T-helper 22 cell (primary cell): Measurements from ENCODE around the gene CCNG2.

Experiments used
- DNase-seq: peaks from one replicate; pipeline ENCODE4 v3.0.0-alpha.2; 2020; ENCODE audit warnings: low read depth

CCNG2 gene

DNA sequence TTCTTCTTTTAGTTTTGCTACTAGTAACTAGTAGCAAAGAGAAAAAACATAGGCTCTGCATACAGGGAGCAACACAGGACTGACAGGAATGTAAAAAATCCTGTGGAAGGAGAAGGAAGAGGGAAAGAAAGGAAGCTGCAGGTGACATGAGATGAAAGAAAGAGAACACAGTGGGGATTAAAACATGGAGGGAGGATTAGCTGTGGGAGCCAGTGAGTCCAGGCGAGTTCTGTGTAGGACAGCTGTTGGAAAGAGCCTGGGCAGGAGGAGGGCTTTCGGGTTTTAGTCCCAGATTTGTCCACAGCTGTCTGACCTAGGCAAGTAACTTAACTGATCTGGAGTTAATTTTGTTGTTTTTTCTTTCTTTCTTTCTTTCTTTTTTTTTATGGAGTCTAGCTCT is 21.6 kb downstream of the CCNG2 start:
- DNase-seq, result no peak

DNA sequence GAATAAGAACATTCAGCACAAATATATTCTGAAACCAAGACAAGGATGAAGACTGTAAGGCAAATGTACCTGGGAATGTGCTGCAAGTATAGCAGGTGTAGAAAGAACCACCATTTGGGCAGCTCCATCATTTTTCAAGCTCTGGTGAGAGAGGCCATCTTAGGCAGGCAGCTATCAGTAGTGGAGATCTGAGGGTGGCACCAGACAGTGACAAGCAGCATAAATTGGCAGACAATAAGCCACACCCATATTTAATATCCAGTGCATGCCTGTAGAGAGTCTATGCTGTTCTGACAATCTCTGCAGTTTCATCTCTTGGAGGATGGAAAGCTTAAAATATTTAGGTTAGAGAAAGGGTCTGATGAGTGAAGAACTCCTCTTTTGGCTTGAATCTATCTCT is 22.5 kb downstream of the CCNG2 start:
- no peak for DNase-seq

DNA sequence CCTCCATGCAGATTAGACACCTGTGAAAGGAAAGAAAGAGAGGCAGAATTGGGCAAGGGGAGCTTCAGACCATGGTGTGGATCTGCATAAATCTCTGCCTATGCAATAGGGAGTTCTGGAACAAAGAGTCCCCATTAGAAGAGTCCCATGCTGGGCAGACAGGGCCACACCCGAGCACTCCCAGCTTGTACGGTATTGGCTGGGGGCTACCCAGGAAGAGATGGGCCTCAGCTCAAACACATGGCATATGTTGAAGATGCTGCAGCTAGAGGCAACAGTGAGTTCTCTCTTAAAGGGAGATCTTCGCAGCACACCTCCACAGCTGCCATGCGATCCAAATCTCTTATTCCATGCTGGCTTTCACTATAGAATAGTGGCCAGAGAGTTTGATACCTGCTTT is 24.7 kb downstream of the CCNG2 start:
- DNase-seq, result no peak

DNA sequence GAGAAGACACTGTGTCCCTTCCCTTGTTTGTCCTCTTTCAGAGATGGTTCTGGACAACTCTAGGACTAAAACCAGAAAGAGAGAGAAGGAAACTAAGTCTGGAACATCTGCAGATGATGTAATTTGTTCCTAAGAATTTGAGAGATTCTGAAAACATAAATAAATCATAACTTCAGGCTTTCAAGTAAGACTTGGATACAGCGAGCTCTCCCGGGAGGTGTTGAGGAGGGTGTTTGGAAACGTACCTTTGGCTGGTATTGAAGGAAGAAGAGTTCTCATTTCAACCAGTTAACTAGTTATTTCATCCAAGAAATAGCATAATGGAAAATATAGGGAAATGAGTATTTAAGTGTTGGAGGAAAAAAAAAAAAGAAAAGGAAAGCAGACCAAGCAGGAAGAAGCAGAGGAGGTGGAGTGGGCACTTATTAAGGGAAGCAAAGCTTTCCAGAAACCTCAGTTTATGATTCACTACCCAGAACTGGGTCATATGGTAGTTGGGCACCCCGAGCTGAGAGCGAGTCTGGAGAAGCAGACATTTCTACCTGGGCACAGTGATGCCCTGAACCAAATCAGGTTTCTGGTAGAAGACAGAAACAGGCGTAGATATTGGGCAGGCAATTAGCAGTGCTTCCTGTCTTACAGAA is 26.9 kb downstream of the CCNG2 start:
- DNase-seq, result no peak

DNA sequence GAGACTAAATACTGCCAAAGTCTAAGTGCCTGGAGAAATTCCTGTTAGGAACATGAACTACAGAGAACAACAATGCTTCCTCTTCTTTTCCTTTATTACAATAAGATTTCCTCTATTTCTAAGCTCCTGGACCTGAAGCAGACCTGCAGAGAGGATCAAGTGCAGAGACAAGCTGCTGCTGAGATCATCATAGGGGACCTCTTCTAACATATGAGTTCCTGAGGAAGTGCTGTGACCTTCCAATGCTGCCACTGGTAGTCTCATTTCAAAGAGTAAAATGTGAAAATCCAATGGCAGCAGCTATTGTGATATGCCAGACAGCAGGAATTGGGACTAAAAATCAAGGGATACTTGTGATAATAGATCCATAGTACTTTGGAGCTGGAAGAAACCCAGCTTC is 28.0 kb downstream of the CCNG2 start:
- no peak for DNase-seq

DNA sequence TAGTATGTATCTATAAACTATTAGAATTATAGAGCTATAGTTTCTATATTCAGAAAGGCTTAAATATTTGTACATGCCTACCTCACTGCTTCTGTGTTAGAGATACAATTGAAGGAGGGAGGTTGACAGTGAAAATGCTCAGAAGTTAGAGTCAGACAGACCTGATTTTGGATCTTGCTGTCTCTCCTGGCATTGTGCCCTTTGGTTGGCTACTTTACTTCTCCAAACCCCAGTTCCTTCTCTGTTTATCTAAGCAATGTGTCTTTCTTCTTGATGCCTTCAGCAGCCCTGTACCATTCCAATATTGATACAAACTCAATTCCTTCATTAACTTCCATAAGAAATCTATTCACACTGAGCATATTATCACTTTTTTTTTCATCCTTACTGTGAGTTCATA is 28.7 kb downstream of the CCNG2 start:
- no peak for DNase-seq

DNA sequence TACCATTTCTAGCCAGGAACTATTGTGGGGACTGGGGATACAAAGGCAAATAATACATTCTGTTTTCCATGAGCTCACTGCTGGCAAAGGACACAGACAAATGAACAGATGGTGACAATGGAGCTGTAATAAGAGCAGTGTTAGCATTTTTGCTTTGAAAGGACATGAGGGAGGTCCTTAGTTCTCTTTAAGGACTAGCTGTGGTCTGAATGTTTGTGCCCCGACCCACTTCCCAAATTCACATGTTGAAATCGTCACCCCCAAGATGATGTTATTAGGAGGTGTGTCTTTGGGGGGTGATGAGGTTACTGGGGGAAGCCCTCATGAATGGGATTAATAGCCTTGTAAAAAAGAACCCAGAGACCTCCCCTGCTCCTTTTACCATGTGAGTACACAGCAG is 30.3 kb downstream of the CCNG2 start:
- DNase-seq, result no peak

DNA sequence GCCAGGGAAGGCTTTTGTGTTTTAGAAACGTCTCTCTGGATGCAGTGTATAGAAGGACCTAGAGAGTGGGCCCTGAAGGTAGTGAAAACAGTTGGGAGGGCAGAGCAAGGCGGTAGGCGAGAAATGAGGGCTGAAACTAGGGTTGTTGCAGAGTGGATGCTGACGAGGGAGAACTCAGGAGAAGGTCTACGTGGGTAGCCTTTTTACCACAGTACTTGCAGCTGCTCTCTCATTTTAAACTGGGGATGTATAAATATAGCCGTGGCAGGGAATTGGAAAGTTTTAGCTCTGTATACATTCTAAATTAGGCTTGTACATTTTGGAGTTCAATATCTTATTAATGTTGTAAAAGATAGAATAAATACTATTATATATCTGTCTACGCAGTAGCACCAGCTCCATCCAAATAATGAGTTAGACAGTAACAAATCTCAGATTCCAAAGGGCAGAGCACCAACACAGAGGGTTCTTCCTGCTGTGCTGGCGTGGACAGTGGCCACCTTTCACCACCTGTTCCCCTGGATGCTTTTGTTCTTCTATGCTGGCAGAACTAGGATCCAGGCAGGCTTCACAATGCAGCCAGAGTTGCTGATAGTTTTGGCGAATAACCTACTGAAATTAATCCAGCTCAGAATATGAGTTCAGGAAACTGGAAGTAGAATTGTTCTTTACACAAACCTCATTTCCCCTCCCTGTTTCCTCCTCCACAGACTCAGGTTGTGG is 31.7 kb downstream of the CCNG2 start:
- no peak for DNase-seq

DNA sequence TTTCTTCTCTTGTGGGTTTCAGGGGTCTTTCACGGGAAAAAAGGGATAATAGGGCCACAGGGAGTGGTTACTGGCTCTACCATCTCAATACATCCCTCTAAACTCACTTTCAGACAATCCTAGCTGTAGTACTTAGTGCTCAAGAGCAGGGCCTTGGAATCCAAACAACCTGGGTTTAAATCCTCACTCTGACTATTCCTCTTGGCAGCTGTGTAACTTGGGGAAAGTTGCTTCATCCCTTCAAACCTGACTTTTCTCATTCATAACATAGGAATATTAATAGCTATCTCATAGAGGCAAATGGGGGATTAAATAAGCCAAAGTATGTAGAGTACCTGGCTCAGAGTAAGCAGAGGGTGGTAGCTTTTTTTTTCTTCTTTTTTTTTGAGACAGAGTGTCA is 32.4 kb downstream of the CCNG2 start:
- DNase-seq, result no peak

DNA sequence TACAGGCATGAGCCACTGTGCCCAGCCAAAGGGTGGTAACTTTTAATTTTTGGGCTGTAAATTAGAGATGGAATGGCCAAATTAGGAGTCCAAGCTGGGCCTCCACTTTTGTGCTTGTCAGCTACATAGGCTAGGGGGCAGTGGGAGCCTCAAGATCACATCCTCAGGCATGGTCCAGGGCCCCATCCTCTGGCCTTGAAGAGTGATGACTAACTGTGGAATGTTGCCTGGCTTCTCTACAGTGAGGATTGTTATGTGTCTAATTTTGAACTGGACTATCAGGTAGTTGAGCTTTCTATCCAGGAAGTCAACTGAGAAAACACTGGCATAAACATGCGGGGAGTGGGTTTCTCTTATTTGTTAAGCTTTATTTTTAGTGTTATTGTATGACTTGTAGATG is 33.0 kb downstream of the CCNG2 start:
- DNase-seq, result no peak

DNA sequence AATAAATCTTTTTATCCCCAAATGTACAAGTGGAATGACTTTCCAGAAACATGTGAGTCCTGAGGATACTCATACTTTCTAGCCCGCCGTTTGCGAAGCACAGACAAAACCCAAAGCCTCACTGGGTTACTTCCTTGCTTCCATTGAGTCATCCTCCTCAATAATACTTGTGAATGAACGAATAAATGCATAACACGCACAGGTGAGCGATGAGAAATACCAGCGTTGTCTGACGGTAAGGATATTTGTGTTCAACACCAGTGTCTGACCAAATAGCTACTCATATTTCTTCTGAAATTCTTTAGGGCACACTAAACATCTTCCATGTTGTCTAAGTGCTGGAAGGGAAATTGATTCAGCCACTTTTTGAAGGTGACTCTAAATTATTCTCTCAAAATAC is 36.0 kb downstream of the CCNG2 start:
- no peak for DNase-seq

DNA sequence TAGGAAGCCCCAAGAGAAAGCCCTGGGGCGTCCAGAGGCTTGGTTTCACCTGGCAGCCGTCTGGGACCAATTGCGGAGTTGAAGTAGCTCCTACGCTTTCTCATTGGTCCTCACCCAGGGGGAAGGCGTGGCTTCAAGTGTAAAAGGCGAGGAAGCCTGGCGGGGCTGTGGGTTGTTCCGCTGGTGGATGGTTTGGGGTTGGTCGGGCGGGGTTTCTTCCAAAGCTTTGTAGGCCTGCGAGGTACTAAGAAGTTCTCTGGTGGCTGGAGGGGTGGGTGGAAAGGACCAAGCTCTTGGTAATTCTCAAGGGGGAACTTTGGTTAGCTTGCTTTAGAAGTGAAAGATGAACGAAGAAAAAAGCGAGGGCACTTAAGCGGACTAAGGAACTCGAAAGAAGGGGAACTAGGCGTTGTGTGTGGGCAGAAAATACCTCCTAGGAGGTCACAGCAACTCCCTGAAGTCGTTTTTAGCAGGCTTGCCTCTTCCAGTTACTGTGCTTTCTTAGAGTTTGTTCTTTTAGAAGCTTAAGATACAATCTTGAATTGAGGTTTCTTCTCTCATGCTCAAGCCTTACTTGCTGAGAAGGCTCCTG is 36.6 kb downstream of the CCNG2 start:
- peak; percentile 61 for DNase-seq

DNA sequence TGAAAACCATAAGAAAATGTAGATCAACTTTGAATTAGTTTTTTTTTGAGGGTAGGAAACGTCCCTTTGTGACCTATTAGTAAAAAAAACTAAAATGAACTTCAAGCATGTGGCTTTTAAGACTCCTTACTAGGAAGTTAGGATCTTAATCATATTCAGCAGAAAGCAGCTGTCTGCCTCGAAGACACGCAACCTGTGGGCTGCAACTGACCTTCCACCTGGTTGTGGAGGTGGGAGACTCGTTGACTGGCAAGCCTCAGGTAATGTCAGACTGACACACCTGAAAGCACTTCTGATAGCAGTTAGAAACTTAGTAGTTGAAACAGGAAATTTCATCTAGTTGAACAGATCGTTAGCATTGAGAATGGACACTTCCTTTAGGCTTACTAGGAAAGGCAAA is 37.4 kb downstream of the CCNG2 start:
- DNase-seq, result no peak

DNA sequence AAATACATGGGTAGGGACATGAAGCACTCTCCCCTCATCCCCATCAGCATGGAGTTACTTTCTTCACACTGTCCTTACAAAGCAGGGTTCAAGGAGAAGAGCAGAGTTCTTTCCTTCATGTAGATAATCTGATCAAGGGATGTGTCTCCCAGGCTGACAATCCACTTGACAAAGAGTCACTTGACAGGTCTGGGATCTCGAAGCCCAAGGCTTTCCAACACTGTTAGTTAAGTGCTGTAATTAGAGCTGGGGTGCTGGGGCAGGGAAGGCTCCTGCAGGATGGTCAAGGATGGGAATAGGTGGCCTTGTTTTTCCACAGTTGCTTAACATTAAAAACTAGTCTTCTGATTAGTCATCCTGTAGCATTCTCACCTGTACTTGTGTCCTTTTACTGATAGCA is 38.0 kb downstream of the CCNG2 start:
- no peak for DNase-seq

DNA sequence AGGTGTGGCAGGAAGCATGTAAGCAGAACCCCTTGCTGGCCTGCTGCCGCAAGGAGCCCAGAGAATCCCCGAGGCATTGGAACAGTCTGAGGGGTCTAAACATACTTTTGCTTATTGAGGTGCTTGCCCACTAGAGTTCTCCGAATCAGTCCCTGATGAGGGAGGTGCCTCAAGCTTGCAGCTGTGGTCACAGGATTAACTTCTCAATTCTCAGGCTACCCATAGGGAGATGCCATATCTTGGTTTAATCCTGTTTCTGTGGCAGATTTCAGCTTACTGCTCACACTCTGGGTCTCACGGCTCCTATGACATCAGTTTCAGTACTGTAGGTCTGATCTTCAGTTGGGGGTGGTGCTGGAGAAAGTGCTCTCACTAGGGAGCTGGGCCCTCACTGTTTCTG is 39.9 kb downstream of the CCNG2 start:
- no peak for DNase-seq

DNA sequence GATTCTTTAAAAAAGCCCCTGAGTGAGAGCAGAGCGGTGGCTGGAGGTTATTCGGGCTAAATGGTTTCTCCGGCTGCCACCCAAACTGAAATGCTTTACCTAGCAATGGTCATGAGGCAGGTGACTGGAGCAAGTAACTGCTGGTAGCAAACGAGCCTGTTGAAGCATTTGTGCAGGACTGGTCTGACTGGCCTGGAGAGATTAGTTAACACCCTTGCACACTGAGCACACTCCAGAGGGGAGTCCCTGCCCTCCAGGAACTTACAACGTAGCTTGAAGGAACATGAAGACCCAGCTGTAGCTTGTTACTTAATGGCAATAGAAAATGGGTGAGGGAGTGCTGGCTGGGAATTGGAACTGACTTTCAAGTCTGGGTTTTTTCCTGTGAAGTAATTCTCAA is 40.4 kb downstream of the CCNG2 start:
- no peak for DNase-seq

DNA sequence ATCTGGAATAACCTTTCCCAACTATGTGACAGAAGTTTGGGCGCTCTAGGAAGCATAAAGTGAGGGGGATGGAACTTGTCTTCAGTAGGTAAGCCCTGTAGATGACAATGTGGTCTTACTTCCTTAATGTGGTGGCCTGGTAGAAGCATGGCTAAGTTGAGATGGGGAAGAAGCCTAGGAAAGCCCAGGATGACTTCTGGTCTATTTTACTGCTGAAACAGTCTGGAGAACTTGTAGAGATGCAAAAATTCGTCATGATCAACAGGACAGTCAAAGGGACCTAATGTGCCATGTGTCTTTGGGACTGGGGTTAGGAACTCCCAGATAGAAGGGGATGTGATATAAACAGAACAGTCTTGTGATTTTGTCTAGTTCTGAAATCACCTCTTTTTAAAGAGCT is 40.8 kb downstream of the CCNG2 start:
- no peak for DNase-seq

DNA sequence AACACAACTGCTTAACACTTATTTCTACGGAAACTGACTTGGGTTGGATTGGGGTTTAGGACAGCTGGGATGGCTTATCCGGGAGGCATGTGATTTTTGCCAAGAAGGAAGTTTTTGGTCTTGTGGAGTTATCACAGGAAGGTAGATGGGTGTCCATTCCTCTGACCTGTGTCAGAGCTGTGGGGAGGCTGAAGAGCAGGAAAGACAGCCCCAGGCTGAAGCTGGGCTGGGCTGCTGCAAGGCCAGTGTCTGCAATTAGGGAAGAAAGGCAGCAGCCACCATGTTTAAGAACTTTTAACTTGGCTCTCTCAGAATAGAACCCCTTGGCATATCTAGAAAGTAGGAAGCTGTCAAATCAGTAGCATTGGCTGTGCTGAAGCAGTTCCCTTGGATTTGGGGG is 42.3 kb downstream of the CCNG2 start:
- DNase-seq, result no peak

DNA sequence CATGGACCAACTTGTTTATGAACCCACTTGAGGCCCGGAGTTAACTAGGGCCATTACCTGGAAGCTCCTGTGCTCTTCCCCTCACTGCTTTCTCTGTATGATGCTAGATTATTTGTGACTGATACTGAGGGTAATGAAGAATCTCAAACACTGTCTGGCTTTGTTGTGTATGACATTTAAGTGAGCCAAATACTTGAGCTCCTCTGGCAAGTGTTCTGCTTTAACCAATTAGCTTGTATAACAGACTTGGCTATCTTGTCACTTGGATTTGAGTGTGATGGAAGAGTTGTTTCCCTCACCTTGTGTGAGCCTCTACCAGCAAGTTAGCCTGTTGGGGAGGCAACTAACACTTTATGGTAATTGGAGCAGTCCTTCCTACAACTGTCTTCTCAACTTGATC is 42.7 kb downstream of the CCNG2 start:
- no peak for DNase-seq

DNA sequence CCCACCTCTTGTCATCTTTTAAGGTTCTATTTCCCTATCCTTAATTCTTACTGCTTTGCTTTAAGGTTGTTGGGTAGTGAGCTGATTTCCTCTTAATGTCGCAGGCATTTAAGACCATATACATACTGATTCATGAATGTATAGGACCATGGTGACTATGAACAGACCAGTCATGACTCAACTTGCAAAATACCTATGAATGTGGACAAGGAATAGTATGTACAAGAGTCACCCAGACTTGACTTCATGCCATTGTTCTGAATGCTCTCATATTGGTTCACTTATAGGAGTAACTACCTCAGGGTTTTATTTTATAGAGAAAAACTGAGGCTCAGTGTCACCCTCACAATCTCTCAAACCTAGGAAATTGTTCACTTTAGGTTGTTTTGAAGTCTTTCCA is 44.3 kb downstream of the CCNG2 start:
- DNase-seq, result no peak

DNA sequence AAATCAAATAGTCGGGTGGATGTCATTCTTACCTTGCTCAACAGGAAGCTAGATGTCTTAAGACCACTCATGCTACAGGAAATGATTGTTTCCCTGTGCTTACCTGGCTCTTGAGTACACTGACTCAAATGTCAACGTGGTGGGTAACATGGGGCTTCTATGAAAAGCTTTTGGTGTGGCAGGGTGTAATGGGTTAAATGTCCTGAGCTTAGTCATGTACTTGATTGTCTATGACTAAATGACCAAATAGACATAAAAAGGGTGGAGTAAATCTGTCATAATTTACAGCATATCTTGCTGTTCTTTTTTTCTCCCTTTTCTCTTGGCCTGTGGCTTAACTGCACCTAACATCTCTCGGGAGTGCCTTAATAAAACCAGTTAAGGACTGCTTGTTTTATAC is 44.9 kb downstream of the CCNG2 start:
- DNase-seq, result no peak

DNA sequence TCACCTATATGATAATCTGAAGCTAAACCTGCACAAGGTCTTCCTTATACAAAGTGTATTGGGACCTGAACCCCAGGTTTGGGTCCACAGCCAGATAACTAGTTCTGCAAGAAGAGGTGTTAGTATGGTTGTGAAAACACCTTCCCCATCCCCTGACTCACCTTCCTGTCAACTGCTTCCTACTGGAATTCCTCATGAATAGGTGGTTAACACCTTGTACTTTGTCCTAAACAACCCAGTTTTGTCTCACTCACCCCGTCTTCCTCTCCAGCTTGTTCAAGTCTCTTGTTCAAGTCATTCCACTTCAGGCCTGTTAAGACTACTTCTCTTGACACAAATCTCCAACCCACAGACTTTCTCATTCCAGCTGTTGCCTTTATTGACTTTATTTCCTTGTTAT is 45.5 kb downstream of the CCNG2 start:
- no peak for DNase-seq

DNA sequence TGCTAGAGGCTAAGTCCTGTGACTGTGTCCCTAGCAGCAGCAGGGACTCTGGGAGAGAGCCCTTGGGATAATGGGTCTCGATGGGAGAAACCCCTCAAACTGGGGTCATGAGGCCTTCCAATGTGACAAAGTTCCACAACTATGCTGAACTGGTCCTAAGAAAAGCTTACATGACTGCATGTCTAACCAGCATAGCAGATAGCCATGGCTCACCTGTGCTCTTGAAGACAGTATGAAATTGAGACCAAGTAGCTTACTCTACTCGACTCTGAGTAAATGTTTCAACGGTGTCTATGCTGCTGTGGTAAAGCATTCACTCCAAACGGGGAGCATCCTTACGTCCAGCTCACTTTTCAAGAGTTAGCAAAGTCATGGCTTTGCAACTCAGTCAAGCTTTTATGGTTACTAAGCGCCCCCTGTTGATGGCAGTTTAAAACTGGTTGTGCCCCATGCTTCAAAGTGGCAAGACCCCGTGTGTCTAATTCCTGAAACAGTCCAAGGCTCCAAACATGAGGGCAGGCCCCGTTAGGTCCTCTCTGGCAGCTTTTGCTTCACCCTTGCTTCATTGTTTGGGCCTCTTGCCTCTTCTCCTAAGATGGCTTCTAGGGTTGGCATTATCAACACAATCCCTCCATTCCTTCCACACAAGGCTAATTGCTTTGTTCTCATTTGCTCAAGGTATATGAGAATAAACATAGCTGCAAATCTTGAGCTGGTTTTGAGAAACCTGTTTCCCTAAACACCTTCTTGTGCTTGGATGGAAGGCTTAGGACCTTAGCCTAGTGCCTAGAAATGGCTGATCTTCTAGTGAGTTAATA is 46.6 kb downstream of the CCNG2 start:
- DNase-seq, result peak; percentile 4
